Measurements from ENCODE around the gene WSCD1.

WSCD1 gene

DNA sequence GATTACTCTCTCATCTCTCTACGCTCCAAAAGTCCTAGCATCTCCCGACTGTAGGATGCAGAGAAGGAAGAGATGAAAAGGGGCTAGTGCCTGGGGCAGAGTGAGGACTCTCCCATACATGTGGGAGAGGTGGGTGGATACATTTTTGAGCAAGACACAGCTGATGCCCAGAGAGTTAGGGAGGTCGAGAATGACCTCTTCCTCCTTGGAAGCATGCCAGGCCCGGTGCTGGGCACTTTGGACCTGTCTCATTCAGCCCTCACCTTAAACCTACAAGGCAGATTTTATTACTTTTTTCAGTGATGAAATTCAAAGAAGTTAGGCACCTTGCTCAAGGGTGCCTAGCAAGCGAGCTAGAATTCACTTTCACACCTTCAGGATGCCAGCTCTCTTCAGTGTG lies 38.2 kb downstream of the WSCD1 start:
- no peak for DNase-seq (ENCODE audit: low spot score)

DNA sequence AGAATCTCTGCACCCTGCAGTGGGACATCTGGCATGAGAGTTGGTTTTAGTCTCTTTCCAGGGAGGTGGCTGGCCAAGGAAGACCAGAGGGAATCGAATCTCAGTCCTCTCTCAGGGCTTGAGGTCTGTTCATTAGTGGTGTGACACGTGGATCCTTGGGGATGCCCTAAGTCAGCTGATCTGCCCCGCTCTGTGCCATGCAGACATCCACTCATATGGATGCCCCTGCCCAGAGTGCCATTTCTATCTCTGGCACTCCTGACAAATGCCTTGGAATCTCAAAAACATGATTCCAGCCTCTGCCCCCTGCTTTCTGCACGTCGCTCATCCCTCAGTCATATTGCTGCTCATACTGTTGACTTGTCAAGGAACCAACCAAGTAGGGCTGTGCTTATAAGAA lies 38.8 kb downstream of the WSCD1 start:
- DNase-seq (ENCODE audit: low spot score) = no peak

DNA sequence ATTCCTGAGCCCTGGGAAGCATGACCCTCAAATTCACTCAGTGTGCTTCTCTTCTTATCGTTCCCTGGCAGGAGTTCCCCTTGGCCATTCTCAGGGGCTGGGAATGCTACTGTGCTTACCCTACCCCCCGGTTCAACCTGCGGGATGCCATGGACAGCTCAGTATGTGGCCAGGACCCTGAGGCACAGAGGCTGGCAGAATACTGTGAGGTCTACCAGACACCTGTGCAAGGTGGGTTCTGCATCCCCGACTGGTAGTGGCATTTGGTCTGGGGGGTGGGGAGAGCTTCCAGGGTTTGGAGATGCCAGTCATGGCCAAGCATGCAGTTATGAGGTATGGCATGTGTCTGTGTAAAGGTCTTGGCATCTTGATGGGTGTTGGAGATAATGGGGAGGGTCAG lies 39.4 kb downstream of the WSCD1 start:
- DNase-seq (ENCODE audit: low spot score) = no peak

DNA sequence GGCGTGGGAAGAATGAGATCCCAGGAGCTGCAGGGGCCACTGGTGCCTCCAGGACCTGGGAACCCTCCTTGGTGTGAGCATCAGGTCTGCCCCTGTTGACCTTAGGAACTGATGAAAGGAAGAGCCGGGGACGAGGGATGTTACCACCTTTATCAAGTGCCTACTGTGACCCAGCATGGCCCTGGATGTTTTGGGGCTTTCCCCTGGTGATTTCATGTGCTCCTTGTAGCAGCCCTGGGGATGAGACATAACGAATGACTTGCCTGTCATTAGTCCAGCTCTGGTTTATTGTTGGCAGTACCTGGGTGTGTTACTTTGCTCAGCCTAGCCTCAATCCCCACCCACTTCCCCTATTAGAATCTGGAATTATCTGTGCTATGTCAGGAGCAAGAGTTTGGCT lies 39.9 kb downstream of the WSCD1 start:
- no peak for DNase-seq (ENCODE audit: low spot score)

DNA sequence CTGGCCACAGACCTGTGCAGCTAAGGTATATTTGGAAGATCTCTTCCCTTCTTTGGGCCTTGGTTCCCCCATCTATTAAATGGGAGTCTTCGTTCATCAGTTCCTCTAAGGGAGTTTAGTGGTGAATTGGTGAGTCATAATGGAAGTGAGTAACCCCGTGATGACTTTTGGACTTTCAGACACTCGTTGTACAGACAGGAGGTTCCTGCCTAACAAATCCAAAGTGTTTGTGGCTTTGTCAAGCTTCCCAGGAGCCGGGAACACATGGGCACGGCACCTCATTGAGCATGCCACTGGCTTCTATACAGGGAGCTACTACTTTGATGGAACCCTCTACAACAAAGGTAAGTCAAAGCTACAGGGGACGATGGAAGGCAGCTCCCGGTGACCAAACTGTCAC lies 40.4 kb downstream of the WSCD1 start:
- no peak for DNase-seq (ENCODE audit: low spot score)

DNA sequence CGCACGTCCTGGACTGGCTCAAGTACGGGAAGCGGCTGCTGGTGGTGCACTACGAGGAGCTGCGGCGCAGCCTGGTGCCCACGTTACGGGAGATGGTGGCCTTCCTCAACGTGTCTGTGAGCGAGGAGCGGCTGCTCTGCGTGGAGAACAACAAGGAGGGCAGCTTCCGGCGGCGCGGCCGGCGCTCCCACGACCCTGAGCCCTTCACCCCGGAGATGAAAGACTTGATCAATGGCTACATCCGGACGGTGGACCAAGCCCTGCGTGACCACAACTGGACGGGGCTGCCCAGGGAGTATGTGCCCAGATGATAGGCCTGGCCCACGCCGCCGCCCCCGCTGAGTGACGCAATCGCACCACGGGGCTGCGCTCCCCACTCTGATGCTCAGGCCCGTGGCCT lies 50.2 kb downstream of the WSCD1 start:
- no peak for DNase-seq (ENCODE audit: low spot score)

DNA sequence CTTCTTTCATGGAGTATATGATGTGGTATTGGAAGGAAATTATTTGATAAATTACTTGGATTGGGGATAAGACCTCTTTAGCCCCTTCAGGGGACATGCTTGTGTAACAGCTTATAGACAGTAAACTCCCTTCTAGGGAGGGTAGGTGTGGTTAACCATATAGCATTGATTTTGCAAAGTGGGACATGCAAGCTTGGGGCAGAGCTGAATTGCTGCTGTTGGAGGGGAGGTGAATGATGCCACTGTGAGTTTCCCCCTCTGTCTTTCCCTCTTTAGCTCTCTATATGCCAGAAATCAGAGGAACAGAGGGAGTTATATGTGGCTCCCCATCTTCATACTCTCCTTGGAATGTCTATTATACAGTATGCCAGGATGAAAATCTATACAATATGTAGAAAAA lies 54.7 kb downstream of the WSCD1 start:
- no peak for DNase-seq (ENCODE audit: low spot score)

DNA sequence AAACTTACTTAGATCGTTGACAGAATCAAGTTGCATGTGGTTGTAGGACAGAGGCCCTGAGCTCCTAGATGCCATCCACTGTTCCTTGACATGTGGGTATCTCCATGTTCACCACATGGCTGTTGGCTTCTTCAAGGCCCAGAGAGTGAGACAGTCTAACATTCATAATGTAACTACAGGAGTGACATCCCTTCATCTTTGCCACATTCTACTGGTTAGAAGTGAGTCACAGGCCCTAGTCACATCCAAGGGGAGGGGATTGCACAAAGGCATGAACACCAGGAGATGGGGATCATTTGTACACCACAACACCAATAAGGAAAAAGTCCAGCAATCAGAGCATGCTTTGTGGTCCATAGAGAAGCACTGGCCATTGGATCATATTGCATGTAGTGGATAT lies 56.6 kb downstream of the WSCD1 start:
- no peak for DNase-seq (ENCODE audit: low spot score)

DNA sequence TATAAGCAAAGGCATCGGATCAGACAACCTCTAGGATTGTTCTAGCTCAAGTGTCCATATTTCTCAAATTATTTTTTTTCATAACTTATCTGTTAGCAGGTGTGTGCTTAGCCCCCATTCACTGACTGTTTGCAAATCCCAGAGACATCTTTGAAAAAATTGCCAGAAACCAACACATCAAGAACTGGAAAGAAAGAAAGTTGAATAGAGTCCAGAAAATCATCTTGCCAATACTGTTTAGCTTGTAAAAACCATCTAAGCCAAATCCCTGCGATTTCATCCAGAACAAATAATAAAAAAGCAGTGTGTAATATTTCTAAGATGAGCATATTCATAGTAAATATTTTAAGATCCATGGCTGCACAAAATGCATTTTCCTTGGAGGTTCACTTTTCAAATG lies 64.5 kb downstream of the WSCD1 start:
- DNase-seq (ENCODE audit: low spot score) = no peak

DNA sequence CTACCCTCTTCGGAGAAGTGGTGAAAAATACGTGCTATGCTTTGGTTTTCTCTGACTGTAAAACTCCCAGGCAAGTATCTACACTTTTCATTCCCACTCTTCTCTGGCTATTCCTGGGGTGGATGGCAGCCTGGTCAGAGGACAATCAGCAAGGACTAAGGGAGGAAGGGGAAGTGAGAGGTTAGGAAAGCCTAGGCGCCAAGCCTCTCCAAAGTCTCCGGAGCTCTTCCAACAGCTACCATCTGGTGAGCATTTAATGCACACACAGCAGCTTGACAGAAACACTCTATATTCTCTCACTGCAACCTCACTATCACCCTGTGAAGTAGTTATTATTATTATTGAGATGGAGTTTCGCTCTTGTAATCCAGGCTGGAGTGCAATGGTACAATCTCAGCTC lies 65.1 kb downstream of the WSCD1 start:
- no peak for DNase-seq (ENCODE audit: low spot score)

DNA sequence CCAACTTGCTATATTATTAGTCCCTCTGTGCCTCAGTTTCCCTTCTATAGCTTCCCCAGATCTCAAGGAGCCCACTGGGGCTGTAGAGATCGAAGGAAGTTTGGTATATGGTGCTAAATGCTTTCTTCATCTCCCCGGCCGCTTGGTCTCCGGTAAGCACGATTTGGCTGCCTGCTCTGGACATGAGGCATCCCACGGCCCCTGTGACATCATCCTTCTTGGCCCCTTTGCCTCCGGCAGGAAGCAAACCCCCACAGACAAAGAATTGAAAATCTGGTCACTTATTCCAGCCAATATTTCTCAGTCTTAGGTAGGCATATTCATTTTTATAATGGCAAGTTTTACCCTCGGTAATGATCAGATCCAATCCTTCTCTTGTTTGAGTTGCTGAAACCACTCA lies 65.8 kb downstream of the WSCD1 start:
- no peak for DNase-seq (ENCODE audit: low spot score)

DNA sequence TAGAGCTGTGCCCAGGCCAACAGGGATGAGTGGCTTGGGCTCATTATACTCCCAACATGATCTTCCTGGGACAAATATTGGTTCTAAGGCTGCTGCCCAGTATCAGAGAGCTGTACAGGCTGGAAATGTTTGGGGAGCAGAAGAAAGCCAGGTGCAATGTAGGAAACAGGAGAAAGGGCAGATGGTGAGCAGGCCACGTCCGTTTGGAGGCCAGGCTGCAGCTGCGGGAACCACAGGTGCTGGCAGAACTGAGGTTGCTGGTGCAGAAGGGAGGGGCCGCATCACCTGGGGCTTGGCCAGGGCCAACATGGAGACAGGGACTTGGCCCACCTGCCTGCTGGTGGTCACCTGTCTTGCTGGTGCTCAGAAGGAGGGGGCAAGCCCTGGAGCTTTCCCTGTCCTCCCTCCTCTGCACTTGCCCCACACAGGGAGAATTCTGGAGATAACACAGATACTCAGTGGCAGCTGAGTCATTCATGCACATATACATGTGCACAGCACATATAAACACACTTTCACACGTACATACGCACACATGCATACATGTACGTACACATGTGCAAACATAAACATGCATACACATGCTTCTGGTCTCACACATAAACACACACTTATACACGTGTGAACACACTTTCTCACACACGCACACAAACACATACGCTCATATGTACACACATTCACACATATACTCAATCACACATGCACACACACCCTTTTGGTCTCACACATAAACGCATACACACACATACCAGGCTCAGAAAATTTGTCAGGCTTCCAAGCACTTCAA lies 67.7 kb downstream of the WSCD1 start:
- DNase-seq (ENCODE audit: low spot score) = no peak

DNA sequence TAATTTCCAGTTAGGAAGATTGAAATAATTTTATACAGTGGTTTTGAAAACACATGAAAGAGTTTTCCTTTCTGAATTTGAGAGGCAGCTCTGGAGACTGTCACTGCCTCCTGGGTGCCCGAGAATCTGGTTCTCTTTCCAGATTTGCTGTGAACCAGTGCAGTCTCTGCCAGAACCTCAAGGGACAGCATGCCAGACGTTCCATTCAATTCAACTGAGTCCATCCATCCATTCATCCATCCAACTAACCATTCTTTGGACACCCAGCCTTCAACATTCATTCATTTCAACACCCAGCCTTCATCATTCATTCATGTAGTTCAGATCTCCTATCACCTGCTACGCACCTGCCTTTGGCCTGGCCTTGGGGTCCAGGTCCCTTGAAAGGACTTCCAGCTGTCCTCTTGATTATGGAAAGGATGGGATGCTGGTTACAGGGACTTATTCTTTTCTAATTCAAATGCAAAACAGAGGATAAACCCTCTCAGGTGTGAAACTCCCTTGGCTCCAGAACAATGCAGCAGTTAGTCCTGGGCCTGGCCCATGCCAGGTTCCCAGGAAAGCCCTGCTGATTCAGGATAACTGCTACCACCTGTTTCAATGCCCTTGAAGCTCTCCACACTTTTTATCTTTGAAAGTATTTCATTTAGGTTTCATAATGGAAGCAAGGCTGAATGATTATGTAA lies 68.7 kb downstream of the WSCD1 start:
- DNase-seq (ENCODE audit: low spot score) = no peak

DNA sequence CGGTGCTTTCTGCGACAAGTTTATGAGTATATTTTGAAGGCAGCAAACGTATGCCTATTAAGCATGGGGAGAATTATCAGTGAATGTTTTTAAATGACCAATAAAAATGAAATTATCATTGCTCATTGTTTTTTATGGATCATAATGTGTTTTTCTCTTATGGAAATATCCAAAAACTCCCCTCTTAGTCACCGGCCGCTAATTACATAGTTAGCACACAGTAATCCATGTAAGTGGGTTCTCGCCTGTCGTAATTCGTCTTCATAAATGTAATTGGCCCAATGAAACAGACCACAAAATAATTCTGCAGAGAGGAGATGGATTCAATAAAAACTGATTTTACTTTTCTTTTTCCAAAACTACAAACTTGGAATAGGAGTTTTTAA lies 69.3 kb downstream of the WSCD1 start:
- no peak for DNase-seq (ENCODE audit: low spot score)

DNA sequence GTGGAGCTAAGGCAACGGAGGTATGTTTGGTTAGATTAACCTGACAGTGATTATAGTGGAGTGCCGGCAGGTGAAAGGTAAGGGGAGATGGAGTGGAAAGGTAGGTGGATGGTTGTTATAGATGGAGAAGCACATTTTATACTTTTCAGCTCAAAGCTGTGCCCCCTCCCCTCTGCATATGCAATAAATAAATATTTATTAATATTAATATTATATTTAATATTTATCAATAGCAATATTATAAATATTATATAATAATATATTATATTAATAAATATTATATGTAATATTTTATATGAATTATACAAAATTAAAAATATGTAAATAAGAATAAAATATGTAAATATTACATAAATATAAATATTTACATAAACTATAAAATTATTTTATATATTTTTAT lies 70.0 kb downstream of the WSCD1 start:
- no peak for DNase-seq (ENCODE audit: low spot score)

DNA sequence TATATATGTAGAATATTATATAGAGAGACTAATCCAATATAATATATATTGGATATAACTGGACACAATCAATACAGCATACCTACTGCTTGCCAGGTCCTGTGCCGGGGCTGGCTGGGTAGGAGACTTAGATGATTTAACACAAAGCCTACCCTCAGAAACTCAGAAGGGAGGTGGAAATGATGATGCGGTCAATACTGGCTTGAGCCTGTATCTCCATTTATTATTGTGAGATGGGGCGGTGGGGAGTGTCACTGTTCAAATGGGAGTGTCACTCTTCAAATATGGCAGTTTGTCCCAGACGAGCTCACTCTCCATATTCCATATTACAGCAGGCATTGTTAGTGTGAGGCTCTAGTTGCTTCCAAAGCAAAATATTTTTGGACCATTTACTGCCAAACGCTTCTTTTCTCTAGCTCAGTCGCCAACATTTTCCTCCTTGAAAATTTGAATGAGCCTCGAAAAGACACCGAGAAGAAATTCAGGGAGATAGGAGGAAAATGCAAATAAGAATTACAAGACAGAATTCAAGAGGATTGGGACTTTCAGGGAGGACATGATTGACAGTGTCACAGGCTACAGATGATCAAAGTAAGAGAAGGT lies 70.7 kb downstream of the WSCD1 start:
- DNase-seq (ENCODE audit: low spot score) = no peak

DNA sequence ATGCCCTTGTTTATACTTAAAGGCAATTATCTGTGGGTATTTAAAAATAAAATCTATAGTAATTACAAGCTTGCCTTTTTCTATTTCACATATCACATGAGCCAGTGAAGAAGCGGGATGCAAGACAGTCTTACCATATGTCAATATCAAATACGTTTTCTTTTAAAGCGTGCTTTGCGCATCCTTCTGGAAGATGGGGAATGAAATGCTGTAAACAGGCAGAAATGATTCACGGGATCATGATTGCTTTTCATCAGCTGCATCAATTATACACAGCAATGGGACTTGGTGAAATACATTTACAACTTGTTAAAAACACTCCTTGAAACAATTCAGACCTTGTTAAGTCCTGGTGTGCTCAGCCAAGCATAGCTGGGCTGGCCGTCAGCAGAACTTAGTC lies 72.5 kb downstream of the WSCD1 start:
- DNase-seq (ENCODE audit: low spot score) = no peak

DNA sequence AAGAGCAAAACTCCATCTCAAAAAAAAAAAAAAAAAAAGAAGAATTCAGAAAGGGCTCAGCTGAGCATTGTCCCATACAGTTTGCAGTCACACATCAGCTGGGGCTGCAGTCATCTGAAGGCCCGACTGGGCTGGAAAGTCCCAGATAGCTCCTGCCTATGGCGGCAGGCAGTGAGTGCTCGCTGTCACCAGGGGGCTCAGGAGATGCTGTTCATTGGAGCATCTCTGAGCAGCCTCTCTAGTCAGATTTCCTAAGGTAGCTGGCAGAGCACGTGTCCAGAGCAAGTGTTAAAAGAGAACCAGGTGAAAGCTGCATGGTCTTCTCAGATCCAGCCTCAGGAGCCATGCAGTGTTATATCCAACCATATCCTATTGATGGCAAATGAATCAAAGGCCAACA lies 75.8 kb downstream of the WSCD1 start:
- DNase-seq (ENCODE audit: low spot score) = no peak

DNA sequence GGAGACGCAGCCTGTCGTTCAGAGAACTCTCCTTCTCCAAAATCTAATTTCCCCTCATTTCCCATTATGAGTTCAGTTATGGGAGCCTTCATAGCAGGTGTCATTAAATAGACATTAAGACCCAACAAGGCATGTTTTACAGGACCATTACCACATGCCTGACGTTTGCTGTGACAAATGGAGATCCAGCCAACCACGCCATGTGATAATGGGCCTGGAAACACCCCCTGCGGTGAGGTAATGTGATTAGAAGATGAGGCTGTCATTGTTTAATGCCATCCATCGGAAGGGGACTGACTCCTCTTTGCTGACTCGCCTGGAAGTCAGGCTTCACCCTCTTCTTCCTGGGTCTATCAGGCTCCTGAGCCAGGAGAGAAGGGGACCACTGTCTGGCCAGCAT lies 76.9 kb downstream of the WSCD1 start:
- no peak for DNase-seq (ENCODE audit: low spot score)

DNA sequence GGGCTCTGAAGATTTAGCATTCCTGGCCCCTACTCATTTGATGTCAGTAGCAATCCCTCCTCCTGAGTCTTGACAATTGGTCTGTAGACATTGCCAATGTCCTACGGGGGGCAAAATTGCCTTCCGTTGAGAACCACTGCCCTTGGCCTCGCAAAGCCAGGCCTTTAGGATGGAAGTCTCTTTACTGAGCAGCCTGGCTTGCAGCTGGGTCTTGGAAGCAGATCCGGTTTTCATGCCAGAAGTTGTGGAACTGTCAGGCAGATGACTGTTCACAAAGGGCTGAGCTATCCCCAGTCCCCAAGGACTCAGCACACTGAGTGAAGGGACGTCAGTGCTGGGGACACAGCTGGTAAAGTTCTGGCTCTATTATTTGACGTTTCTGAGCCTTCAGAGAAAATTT lies 83.2 kb downstream of the WSCD1 start:
- DNase-seq (ENCODE audit: low spot score) = peak; percentile 49

DNA sequence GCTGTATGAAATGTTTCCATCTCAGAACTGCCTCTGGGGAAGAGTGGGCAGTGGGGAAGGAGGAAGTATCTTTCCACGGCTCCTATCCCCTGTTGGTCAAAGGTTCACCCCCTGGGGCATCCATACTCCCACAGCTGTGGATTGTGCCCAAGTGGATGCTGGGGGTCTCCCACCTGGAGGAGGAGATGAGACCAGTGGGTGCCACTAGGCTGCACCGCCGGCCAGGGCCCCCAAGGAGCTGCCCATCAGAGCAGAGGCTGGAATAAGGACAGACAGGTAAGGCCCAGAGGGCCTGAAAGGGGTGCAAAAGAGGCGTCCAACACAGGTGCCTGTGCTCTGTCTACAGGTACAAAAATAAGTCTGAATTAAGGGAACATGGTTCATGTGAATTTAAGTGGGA lies 87.5 kb downstream of the WSCD1 start:
- DNase-seq (ENCODE audit: low spot score) = no peak

DNA sequence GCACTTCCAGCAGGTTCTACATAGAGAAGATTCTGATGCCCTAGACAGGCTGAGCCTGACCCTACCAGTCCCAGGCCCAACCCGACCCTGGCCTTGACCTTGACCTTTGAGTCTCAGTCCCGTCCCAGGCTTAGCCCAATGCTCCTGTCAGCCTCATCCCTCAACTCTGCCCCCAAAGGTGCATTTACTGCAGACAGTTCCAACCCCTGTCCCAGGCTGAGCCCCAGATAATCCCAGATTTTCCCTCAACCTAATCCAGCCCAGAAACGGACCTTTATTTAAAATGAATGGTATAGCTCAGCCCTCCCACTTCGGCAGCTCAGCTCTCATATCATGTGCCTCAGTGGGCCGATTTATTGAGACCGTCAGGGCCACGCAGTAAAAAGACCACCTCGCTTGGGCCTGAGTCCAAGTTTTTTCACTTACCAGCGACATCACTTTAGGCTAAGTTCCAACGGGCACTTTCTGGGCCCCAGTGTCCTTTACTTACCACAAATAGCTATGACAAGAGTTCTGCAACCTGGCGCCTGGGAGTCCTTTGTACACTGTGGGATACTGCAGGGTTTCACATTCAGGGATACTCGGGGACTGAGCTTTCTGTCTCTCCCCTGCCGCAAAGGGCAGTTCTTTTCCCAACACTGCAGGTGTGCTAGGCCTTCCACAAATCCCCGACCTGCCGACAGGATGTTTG lies 89.5 kb downstream of the WSCD1 start:
- no peak for DNase-seq (ENCODE audit: low spot score)

DNA sequence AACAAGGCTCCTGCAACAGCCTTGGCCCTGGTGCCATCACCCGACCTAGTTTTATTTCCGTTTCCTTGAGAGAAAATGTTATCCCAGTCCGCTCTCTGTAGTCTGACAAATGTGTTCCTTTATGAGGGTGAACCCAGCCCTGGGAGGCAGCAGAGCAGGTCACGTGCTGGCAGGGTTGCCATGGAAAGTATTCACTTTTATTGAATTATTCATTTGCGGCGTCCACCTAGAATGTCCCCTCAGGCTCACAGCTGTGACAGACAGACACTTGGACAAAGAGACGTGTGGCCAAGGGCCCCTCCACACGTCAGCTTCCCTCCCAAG lies 90.0 kb downstream of the WSCD1 start:
- DNase-seq (ENCODE audit: low spot score) = no peak
